GM10266 (cell line): ENCODE results near the gene ADRA2C.

ENCODE experiments used
- DNase-seq: peaks from one replicate; pipeline ENCODE4 v3.0.0; 2012; ENCODE audit errors: extremely low spot score
- TF ChIP-seq, protein P1 (sequence below): IDR thresholded peaks from 2 replicates; pipeline ENCODE4 v1.5.1; 2012; ENCODE audit warnings: mild to moderate bottlenecking, low read depth; ENCODE audit not compliant: control insufficient read depth, insufficient read depth; ENCODE audit errors: missing control alignments

The ADRA2C gene

GRCh38 chr4:3727847-3728469 is 38.2 kb upstream of the ADRA2C start:
- TF ChIP-seq, protein P1, sequence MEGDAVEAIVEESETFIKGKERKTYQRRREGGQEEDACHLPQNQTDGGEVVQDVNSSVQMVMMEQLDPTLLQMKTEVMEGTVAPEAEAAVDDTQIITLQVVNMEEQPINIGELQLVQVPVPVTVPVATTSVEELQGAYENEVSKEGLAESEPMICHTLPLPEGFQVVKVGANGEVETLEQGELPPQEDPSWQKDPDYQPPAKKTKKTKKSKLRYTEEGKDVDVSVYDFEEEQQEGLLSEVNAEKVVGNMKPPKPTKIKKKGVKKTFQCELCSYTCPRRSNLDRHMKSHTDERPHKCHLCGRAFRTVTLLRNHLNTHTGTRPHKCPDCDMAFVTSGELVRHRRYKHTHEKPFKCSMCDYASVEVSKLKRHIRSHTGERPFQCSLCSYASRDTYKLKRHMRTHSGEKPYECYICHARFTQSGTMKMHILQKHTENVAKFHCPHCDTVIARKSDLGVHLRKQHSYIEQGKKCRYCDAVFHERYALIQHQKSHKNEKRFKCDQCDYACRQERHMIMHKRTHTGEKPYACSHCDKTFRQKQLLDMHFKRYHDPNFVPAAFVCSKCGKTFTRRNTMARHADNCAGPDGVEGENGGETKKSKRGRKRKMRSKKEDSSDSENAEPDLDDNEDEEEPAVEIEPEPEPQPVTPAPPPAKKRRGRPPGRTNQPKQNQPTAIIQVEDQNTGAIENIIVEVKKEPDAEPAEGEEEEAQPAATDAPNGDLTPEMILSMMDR = no peak

DNA sequence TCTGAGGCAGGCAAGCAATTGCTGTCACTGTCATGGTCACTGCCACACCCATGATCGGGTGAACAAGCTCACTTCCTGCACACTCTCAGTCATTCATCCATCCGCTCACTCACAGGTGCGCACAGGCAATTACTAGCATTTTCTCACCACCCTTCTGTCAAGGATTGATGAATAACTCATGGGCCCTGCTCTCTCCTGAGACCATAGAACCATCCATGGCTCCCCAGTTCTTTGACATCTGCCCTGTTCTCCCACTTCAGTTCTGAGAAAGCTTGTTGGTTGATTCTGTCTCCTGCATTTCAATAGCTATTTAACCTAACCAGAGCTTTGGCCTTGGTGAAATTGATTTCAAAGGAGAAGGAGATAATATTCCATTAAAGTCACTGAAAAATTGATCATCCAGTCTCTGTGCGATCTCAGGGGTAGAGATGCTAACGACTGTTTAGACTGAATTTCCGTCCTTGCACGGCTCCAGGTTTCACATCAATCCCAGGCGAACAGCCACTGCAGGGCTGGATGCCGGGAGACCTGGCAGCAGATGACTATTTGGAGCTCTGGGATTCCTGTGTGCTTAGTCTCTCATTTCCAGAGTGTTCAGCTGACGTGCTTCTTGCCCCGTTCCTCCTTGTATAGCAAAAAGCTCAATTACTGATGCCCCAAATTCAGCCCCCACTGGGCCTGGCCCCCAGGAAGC is 36.9 kb upstream of the ADRA2C start:
- DNase-seq = no peak

More at GRCh38 chr4:3727847-3728469, 38.2 kb upstream of the ADRA2C start:
- no peak for DNase-seq

DNA sequence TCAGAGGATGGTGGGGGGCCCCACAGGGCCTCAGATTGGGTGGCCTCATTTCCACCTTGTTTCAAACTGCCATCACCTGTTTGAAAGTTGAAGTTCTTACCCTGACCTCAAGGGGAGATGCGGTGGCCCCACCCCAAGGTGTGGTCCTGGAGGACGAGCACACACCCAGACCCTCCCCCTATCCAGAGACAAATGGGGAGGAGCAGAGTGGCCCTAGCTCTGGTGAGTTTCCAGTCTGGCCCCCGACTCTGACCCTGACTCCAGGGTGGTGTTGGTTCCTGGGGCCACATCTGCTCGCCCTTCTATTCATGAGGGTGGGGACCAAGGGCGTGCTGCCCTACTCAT is 36.3 kb upstream of the ADRA2C start:
- DNase-seq = no peak
- TF ChIP-seq, protein P1 = no peak

More for the DNA sequence above, 36.9 kb upstream of the ADRA2C start:
- TF ChIP-seq, protein P1 = no peak

DNA sequence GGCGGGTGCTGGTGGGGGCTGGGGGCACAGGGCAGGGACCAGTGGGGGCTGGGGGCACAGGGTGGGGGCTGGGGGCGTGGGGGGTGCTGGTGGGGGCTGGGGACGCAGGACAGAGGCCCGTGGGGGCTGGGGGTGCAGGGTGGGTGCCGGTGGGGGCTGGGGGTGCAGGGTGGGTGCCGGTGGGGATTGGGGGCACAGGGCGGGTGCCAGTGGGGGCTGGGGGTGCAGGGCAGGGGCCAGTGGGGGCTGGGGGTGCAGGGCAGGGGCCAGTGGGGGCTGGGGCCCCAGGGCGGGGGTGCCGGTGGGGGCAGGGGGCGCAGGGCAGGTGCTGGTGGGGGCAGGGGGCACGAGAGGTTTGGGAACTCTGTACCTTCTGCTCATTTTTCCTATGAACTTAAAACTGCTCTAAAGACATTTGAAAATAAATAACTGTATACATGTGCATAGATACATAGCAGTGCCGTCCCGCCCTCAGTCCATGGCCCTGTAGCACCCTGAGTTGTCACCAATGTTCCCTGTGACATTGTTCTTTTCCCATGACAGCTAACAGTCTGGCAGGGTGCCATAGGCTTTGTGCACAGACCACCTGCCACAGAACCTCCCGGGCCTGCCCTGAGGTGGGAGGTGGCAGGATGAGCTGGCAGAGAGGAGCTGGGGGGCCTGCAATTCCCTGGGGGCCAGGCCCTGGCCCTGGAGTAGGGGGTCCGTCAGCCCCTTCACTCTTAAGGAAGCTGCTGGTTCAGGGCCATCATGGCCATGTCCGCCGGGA is 35.6 kb upstream of the ADRA2C start:
- TF ChIP-seq, protein P1 = no peak
- DNase-seq = no peak

GRCh38 chr4:3732076-3733028 is 33.8 kb upstream of the ADRA2C start:
- no peak for DNase-seq
- TF ChIP-seq, protein P1 = no peak

DNA sequence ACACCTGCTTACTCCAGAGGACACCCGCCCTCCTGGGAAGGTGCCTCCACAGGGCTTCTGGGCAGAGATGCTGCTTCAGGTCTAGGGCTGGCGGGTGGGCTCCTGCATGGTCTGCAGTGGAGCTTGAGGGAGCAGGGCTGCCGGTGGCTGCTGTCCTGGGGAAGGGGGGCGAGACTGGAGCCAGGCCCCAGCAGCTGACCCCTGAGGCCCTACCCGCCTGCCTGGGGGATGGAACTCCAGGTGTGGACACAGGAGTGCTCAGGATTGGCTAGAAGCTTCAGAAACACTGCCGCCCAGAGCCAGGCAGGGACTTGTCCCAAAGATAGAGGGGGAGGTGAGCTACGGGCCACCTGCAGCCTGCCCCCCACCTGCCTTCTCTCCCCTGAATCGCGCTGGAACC is 33.0 kb upstream of the ADRA2C start:
- TF ChIP-seq, protein P1 = no peak
- no peak for DNase-seq
